CD4-positive, alpha-beta T cell (primary cell): ENCODE data around the gene SNX6. TPM values are rescaled to one million over a fixed set of nuclear protein-coding genes. Genes with fewer than 3 reads are reported as not detected.
"Not testable (repeated sequence)": the region's sequence is repeated elsewhere in the genome, so short reads cannot be mapped to it uniquely, and the experiment has no call there.

Source experiments
- ATAC-seq: fragments of 200-7000 bp; cut with Tn5 transposase; one replicate; pipeline ENCODE4 v1.10.0; 2022; ENCODE audit warnings: mild to moderate bottlenecking; ENCODE audit not compliant: poor library complexity
- CTCF ChIA-PET: fragments of 350-600 bp; sonication (Branson Sonifier 250); formaldehyde crosslinking; loops from one replicate; lab custom pipeline; 2021; ENCODE audit warnings: antibody characterized with exemption, inconsistent platforms; lab: Charles Lee
- POLR2A ChIA-PET: fragments of 350-600 bp; sonication (Branson Sonifier 250); formaldehyde crosslinking; loops from one replicate; lab custom pipeline; 2021; ENCODE audit warnings: antibody characterized with exemption, inconsistent platforms; lab: Charles Lee
- DNase-seq, 14 experiments: peaks; one replicate each; pipeline ENCODE4 v3.0.0-alpha.2; 2013 to 2020; ENCODE audit warnings: mixed read lengths in 2 of 14
- H3K27ac ChIP-seq, 2 donors: one replicate each; pipeline versions ENCODE4 v1.5.1 to v1.7.0; 2013; ENCODE audit warnings: low read length in 2 of 2, low read depth in 1 of 2, mild to moderate bottlenecking in 1 of 2
- H3K27me3 ChIP-seq, 2 experiments: 1 replicate in 1 of 2; 2 replicates in 1 of 2; pipeline versions ENCODE4 v1.6.1 to v1.7.0; 2013; ENCODE audit warnings: low read length in 2 of 2, control low read depth in 1 of 2, mild to moderate bottlenecking in 1 of 2, moderate library complexity in 1 of 2; ENCODE audit not compliant: insufficient read depth in 2 of 2, control insufficient read depth in 1 of 2
- H3K36me3 ChIP-seq: one replicate; pipeline ENCODE4 v1.6.1; 2013; ENCODE audit warnings: low read length, control low read depth; ENCODE audit not compliant: insufficient read depth
- H3K4me1 ChIP-seq: one replicate; pipeline ENCODE4 v1.6.1; 2013; ENCODE audit warnings: low read length, control low read depth; ENCODE audit not compliant: insufficient read depth
- H3K4me3 ChIP-seq: one replicate; pipeline ENCODE4 v1.5.1; 2013; ENCODE audit warnings: mild to moderate bottlenecking, low read length, moderate library complexity
- H3K9me3 ChIP-seq, 2 experiments: 1 replicate in 1 of 2; 2 replicates in 1 of 2; pipeline versions ENCODE4 v1.6.1 to v1.7.0; 2013; ENCODE audit warnings: low read length in 2 of 2, mild to moderate bottlenecking in 2 of 2, control low read depth in 1 of 2, moderate library complexity in 1 of 2; ENCODE audit not compliant: control insufficient read depth in 1 of 2, insufficient read depth in 1 of 2
- H3K27ac Mint-ChIP-seq: one replicate; pipeline ENCODE4 v1.8.0; 2020; ENCODE audit warnings: mixed read lengths
- H3K27me3 Mint-ChIP-seq: one replicate; pipeline ENCODE4 v1.8.0; 2021; ENCODE audit warnings: mixed read lengths
- H3K36me3 Mint-ChIP-seq: one replicate; pipeline ENCODE4 v1.8.0; 2021; ENCODE audit warnings: low read depth, mixed read lengths
- H3K4me1 Mint-ChIP-seq: one replicate; pipeline ENCODE4 v1.8.0; 2021; ENCODE audit warnings: low read depth, mixed read lengths
- H3K4me3 Mint-ChIP-seq: one replicate; pipeline ENCODE4 v1.8.0; 2020; ENCODE audit warnings: mild to moderate bottlenecking, mixed read lengths
- H3K9me3 Mint-ChIP-seq: one replicate; pipeline ENCODE4 v1.8.0; 2020; ENCODE audit warnings: mixed read lengths
- CTCF ChIP-seq: fragments of 200-600 bp; IDR thresholded peaks from one replicate; pipeline ENCODE4 v1.8.0; 2022; ENCODE audit warnings: antibody characterized with exemption, mild to moderate bottlenecking
- intact Hi-C, 2 experiments: fragments of 100-400 bp; cut with DNase I in 1 of 2; cut with micrococcal nuclease in 1 of 2; formaldehyde crosslinking; loops; one replicate each; pipeline versions ENCODE4 v1.15.1 to v1.9.0; 2023 to 2025; cut with DNase I, micrococcal nuclease
- total RNA-seq, 174 experiments: library from RNA in 2 of 174; stranded (reverse) in 2 of 174; gene quantifications; one replicate each; pipeline ENCODE4 v1.2.3 and lab custom pipeline; 2021 to 2026

SNX6 gene
- total RNA-seq, 2 experiments from 2014 or later = 51.5 to 55.8 TPM

- Histone ChIP-seq H3K4me1 (peaks cover 31% of the 10 kb centered on the region), H3K9me3 (no peaks in the 10 kb centered on the region), H3K4me3 (no peak overlapping the region), H3K27ac (no peak overlapping the region), H3K27me3 (no peaks in the 10 kb centered on the region), H3K36me3 (peaks cover 36% of the 10 kb centered on the region)
- ChIA-PET CTCF (no interaction called here), POLR2A (no interaction called here)
- intact Hi-C loops = loop anchor here in 1 of 2 experiments (5.0 to 10.0 kb wide), 4 partner anchors 75 to 1290 kb away; partner anchors contain the start of genes BRMS1L, PPP2R3C, PRORP and RALGAPA1
- H3K27ac Mint-ChIP-seq = peak overlapping the region; percentile 98
- TF ChIP-seq CTCF = no peak
- H3K9me3 Mint-ChIP-seq = no peaks in the 10 kb centered on the region
- H3K27me3 Mint-ChIP-seq = no peaks in the 10 kb centered on the region
- H3K4me1 Mint-ChIP-seq = peaks cover 39% of the 10 kb centered on the region
- DNase-seq = no peak
- peaks cover 59% of the 10 kb centered on the region for H3K36me3 Mint-ChIP-seq
- ATAC-seq = no peak
- peak overlapping the region; percentile 70 for H3K4me3 Mint-ChIP-seq
Observed at GRCh38 chr14:34537677-34538009, 92.3 kb downstream of the SNX6 start.

GRCh38 chr14:34536951-34537676 lies 92.8 kb downstream of the SNX6 start:
- Histone ChIP-seq H3K4me3 (no peak overlapping the region), H3K9me3 (no peaks in the 10 kb centered on the region), H3K36me3 (peaks cover 39% of the 10 kb centered on the region), H3K27ac (no peak overlapping the region), H3K27me3 (no peaks in the 10 kb centered on the region), H3K4me1 (peaks cover 31% of the 10 kb centered on the region)
- ChIA-PET CTCF (no interaction called here), POLR2A (no interaction called here)
- peak overlapping the region; percentile 98 for H3K27ac Mint-ChIP-seq
- ATAC-seq = no peak
- H3K9me3 Mint-ChIP-seq = no peaks in the 10 kb centered on the region
- H3K4me3 Mint-ChIP-seq = peak overlapping the region; percentile 70
- no peaks in the 10 kb centered on the region for H3K27me3 Mint-ChIP-seq
- H3K4me1 Mint-ChIP-seq = peaks cover 39% of the 10 kb centered on the region
- intact Hi-C loops = loop anchor here in 1 of 2 experiments (5.0 to 10.0 kb wide), 4 partner anchors 75 to 1290 kb away; partner anchors contain the start of genes BRMS1L, PPP2R3C, PRORP and RALGAPA1
- TF ChIP-seq CTCF = no peak
- H3K36me3 Mint-ChIP-seq = peaks cover 65% of the 10 kb centered on the region
- DNase-seq = no peak

GRCh38 chr14:34527591-34527990 lies 102.4 kb downstream of the SNX6 start:
- Mint-ChIP-seq H3K27me3 (no peaks in the 10 kb centered on the region), H3K27ac (no peak overlapping the region), H3K9me3 (no peaks in the 10 kb centered on the region), H3K36me3 (peaks cover 83% of the 10 kb centered on the region), H3K4me3 (no peak overlapping the region), H3K4me1 (peaks cover 5% of the 10 kb centered on the region)
- Histone ChIP-seq H3K4me3 (no peak overlapping the region), H3K36me3 (peaks cover 84% of the 10 kb centered on the region), H3K9me3 (no peaks in the 10 kb centered on the region), H3K4me1 (no peaks in the 10 kb centered on the region), H3K27ac (no peak overlapping the region), H3K27me3 (no peaks in the 10 kb centered on the region)
- POLR2A ChIA-PET = interaction anchor here (1.2 kb wide), 1 partner anchor 8 kb away, joined by 4 read pairs; no protein-coding TSS in a partner anchor
- intact Hi-C loops = no loop called here
- no peak for ATAC-seq
- no peak for DNase-seq
- no peak for TF ChIP-seq CTCF
- CTCF ChIA-PET = no interaction called here

GRCh38 chr14:34524216-34524615 lies 105.7 kb downstream of the SNX6 start:
- H3K4me3 Mint-ChIP-seq, H3K27ac ChIP-seq, POLR2A ChIA-PET, H3K4me1 ChIP-seq, ATAC-seq, H3K9me3 Mint-ChIP-seq, H3K4me3 ChIP-seq, intact Hi-C loops, H3K27me3 ChIP-seq, CTCF ChIA-PET, H3K9me3 ChIP-seq, H3K4me1 Mint-ChIP-seq, H3K27ac Mint-ChIP-seq, H3K27me3 Mint-ChIP-seq, DNase-seq: not testable (repeated sequence)
- peaks cover 89% of the 10 kb centered on the region for H3K36me3 Mint-ChIP-seq
- H3K36me3 ChIP-seq = peaks cover 86% of the 10 kb centered on the region
